HCT116 (cell line): Measurements from ENCODE around the gene RELB. TPM values are rescaled to one million over a fixed set of nuclear protein-coding genes. Genes with fewer than 3 reads are reported as not detected.

Experiments used
- ATAC-seq: fragments of 200-7000 bp; cut with Tn5 transposase; 2 replicates; pipeline ENCODE4 v1.9.1; 2020; ENCODE audit warnings: mild to moderate bottlenecking, moderate library complexity
- BruUV-seq: library from RNA; stranded (reverse); fragments of 400-500 nt; replicated peaks from 2 replicates; lab custom pipeline; 2021; lab: Mats Ljungman, UMichigan
- CTCF ChIA-PET: fragments of 300-600 bp; sonication (Branson Sonifier 250); formaldehyde crosslinking; loops from one replicate; lab custom pipeline; 2021; ENCODE audit warnings: antibody characterized with exemption; lab: Charles Lee
- POLR2A ChIA-PET: fragments of 300-600, 350-600 bp; sonication (Branson Sonifier 250); formaldehyde crosslinking; loops from one replicate; lab custom pipeline; 2021; ENCODE audit warnings: antibody characterized with exemption; lab: Charles Lee
- RAD21 ChIA-PET, 2 experiments: fragments of 300-600 bp; sonication (Branson Sonifier 250); formaldehyde crosslinking; loops; one replicate each; lab custom pipeline; 2023; ENCODE audit warnings: low total read pairs in 2 of 2; ENCODE audit not compliant: uncharacterized antibody in 2 of 2, unreplicated experiment in 2 of 2, low non-redundant PET in 1 of 2; lab: Charles Lee
- DNase-seq: peaks from one replicate; pipeline ENCODE4 v3.0.0-alpha.2; 2010; ENCODE audit warnings: low read depth, low spot score
- H2AFZ ChIP-seq: fragments of 200-600 bp; shearing (Covaris generic), sonication (generic); 2 replicates; pipeline ENCODE4 v1.6.1; 2017; ENCODE audit warnings: low read depth, mixed run types, mixed read lengths, antibody characterized with exemption, low read length; ENCODE audit not compliant: poor library complexity, severe bottlenecking
- H3K27ac ChIP-seq: 2 replicates; pipeline ENCODE4 v1.5.1; 2012; ENCODE audit warnings: low read depth, low read length
- H3K27me3 ChIP-seq: fragments of 200-600 bp; sonication (generic); 2 replicates; pipeline ENCODE4 v1.6.1; 2016; ENCODE audit warnings: mixed run types, low read length, mixed read lengths; ENCODE audit not compliant: insufficient read depth
- H3K36me3 ChIP-seq, 2 experiments: fragments of 200-500 bp in 1 of 2; fragments of 200-600 bp in 1 of 2; sonication (Bioruptor generic) in 1 of 2; sonication (generic) in 1 of 2; 2 replicates each; pipeline versions ENCODE4 v1.5.1 to v1.6.1; 2014 to 2016; ENCODE audit warnings: low read length in 2 of 2, inconsistent platforms in 1 of 2, mixed read lengths in 1 of 2, mixed run types in 1 of 2; ENCODE audit not compliant: insufficient read depth in 2 of 2, control insufficient read depth in 1 of 2
- H3K4me1 ChIP-seq, 2 experiments: fragments of 200-600 bp in 1 of 2; sonication (generic) in 1 of 2; 2 replicates each; pipeline versions ENCODE4 v1.5.1 to v1.6.1; 2012 to 2017; ENCODE audit warnings: low read length in 2 of 2, inconsistent platforms in 1 of 2, mild to moderate bottlenecking in 1 of 2, mixed read lengths in 1 of 2, mixed run types in 1 of 2, moderate library complexity in 1 of 2; ENCODE audit not compliant: insufficient read depth in 2 of 2, control insufficient read depth in 1 of 2
- H3K4me2 ChIP-seq: fragments of 200-600 bp; sonication (generic); 2 replicates; pipeline ENCODE4 v1.6.1; 2017; ENCODE audit warnings: mixed run types, low read length, mixed read lengths
- H3K4me3 ChIP-seq, 2 experiments: fragments of 200-600 bp in 1 of 2; sonication (generic) in 1 of 2; replicated peaks in 1 of 2; 2 replicates each; pipeline ENCODE4 v1.5.1; 2011 to 2016; ENCODE audit warnings: low read length in 2 of 2, control low read depth in 1 of 2, low read depth in 1 of 2, mild to moderate bottlenecking in 1 of 2, mixed read lengths in 1 of 2, mixed run types in 1 of 2
- H3K79me2 ChIP-seq: fragments of 200-600 bp; sonication (generic); 2 replicates; pipeline ENCODE4 v1.6.1; 2017; ENCODE audit warnings: mild to moderate bottlenecking, mixed run types, low read length, moderate library complexity, mixed read lengths; ENCODE audit not compliant: insufficient read depth
- H3K9ac ChIP-seq: fragments of 200-600 bp; sonication (generic); 2 replicates; pipeline ENCODE4 v1.6.1; 2016; ENCODE audit warnings: low read length, mixed read lengths
- H3K9me2 ChIP-seq: fragments of 200-600 bp; sonication (generic), shearing (Covaris generic); 2 replicates; pipeline ENCODE4 v1.6.1; 2017; ENCODE audit warnings: mixed run types, mild to moderate bottlenecking, moderate library complexity; ENCODE audit not compliant: insufficient read depth
- H3K9me3 ChIP-seq, 2 experiments: fragments of 200-500 bp in 1 of 2; fragments of 200-600 bp in 1 of 2; sonication (Bioruptor generic) in 1 of 2; sonication (generic) in 1 of 2; 2 replicates each; pipeline ENCODE4 v1.6.1; 2014 to 2017; ENCODE audit warnings: low read length in 2 of 2, mixed read lengths in 2 of 2, inconsistent platforms in 1 of 2, low read depth in 1 of 2, mild to moderate bottlenecking in 1 of 2, mixed run types in 1 of 2, moderate library complexity in 1 of 2; ENCODE audit not compliant: control insufficient read depth in 1 of 2, insufficient read depth in 1 of 2
- H4K20me1 ChIP-seq: fragments of 200-600 bp; sonication (generic), shearing (Covaris generic); 2 replicates; pipeline ENCODE4 v1.6.1; 2017; ENCODE audit warnings: mixed run types, mild to moderate bottlenecking, moderate library complexity; ENCODE audit not compliant: insufficient read depth
- CBX3 ChIP-seq: IDR thresholded peaks from 2 replicates; pipeline ENCODE4 v1.6.1; 2012; ENCODE audit warnings: low read depth
- ELF1 ChIP-seq: IDR thresholded peaks from 2 replicates; pipeline ENCODE4 v1.6.1; 2012; ENCODE audit warnings: low read depth, borderline replicate concordance
- EZH2 ChIP-seq: fragments of 200-600 bp; sonication (generic); IDR thresholded peaks from 2 replicates; pipeline ENCODE4 v1.6.1; 2017; ENCODE audit warnings: antibody characterized with exemption, mixed run types
- FOSL1 ChIP-seq: IDR thresholded peaks from 2 replicates; pipeline ENCODE4 v1.6.1; 2012; ENCODE audit warnings: low read depth
- POLR2A ChIP-seq: IDR thresholded peaks from 2 replicates; pipeline ENCODE4 v1.7.0; 2011; ENCODE audit warnings: borderline replicate concordance; ENCODE audit not compliant: insufficient read depth, insufficient read length; ENCODE audit errors: extremely low read depth
- RAD21 ChIP-seq: IDR thresholded peaks from 2 replicates; pipeline ENCODE4 v1.6.1; 2012; ENCODE audit warnings: low read depth, mild to moderate bottlenecking
- TCF7L2 ChIP-seq: IDR thresholded peaks from 2 replicates; pipeline ENCODE4 v1.7.0; 2011; ENCODE audit warnings: borderline replicate concordance, inconsistent platforms; ENCODE audit not compliant: insufficient read depth, insufficient read length; ENCODE audit errors: extremely low read depth
- YY1 ChIP-seq: IDR thresholded peaks from 2 replicates; pipeline ENCODE4 v1.6.1; 2011; ENCODE audit warnings: low read length, low read depth, moderate library complexity, mild to moderate bottlenecking; ENCODE audit not compliant: insufficient replicate concordance; ENCODE audit errors: extremely low read depth
- ZFX ChIP-seq: fragments of 450-650 bp; IDR thresholded peaks from 2 replicates; pipeline ENCODE4 v1.6.1; 2017
- ZNF274 ChIP-seq: fragments of 200-500 bp; sonication (Bioruptor generic); IDR thresholded peaks from 2 replicates; pipeline ENCODE4 v1.6.1; 2014; ENCODE audit warnings: mild to moderate bottlenecking, low read depth, low read length, inconsistent platforms
- intact Hi-C: fragments of 100-400 bp; cut with micrococcal nuclease; formaldehyde crosslinking; loops from 2 replicates; pipeline ENCODE4 v1.10.0; 2022
- total RNA-seq: library from RNA; stranded (reverse); gene quantifications from one replicate; pipeline ENCODE4 v1.2.1, GENCODE V29; 2021; ENCODE audit not compliant: unreplicated experiment
- TF ChIP-seq, protein P1 (sequence below): IDR thresholded peaks from 2 replicates; pipeline ENCODE4 v1.6.1; 2012
- TF ChIP-seq, protein P2 (sequence below): IDR thresholded peaks from 2 replicates; pipeline ENCODE4 v1.6.1; 2012; ENCODE audit warnings: low read depth
- TF ChIP-seq, protein P3 (sequence below): IDR thresholded peaks from 2 replicates; pipeline ENCODE4 v1.6.1; 2011; ENCODE audit warnings: mild to moderate bottlenecking, low read length, moderate library complexity; ENCODE audit not compliant: insufficient replicate concordance; ENCODE audit errors: extremely low read depth
- TF ChIP-seq, protein P4 (sequence below), 3 experiments: fragments of 200-600 bp in 1 of 3; sonication (generic) in 1 of 3; IDR thresholded peaks in 2 of 3; conservative IDR thresholded peaks in 1 of 3; 2 replicates each; pipeline ENCODE4 v1.5.1; 2012 to 2017; ENCODE audit warnings: low read depth in 2 of 3, low read length in 2 of 3, antibody characterized with exemption in 1 of 3, borderline replicate concordance in 1 of 3, control low read depth in 1 of 3, mild to moderate bottlenecking in 1 of 3, mixed read lengths in 1 of 3, mixed run types in 1 of 3, moderate library complexity in 1 of 3; ENCODE audit not compliant: insufficient read depth in 1 of 3

The RELB gene
- total RNA-seq, 1 experiment from 2014 or later: 12.9 TPM

DNA sequence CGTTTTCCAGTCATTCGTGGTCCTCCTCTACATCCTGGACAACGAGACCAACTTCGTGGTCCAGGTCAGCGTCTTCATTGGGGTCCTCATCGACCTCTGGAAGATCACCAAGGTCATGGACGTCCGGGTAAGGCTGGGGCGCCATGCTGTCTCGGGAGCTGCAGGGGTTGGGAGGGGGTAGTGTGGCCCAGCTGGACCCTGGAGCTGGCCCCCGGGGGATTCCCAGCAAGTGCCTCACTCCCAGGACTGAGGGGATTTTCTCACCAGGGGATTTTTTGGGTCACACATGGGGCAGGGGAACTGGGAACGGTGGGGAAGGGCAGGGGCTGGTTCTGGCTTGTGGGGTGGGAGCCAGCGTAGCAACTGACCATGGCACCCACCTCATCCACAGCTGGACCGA, 10.8 kb upstream of the RELB start:
- Histone ChIP-seq H2AFZ (no peak overlapping the region), H3K27me3 (no peaks in the 10 kb centered on the region), H4K20me1 (no peaks in the 10 kb centered on the region), H3K9me2 (no peaks in the 10 kb centered on the region), H3K79me2 (no peaks in the 10 kb centered on the region), H3K4me1 (no peaks in the 10 kb centered on the region), H3K4me3 (no peak overlapping the region), H3K9ac (no peak overlapping the region), H3K9me3 (no peaks in the 10 kb centered on the region), H3K36me3 (peaks cover 0 to 11% of the 10 kb centered on the region in 2 experiments; a peak in 2 of 4 replicates), H3K27ac (no peak overlapping the region), H3K4me2 (no peak overlapping the region)
- ATAC-seq (no peak), DNase-seq (no peak)
- TF ChIP-seq CBX3 (no peak), ZNF274 (no peak), FOSL1 (no peak), TCF7L2 (no peak), ELF1 (no peak), YY1 (no peak), ZFX (no peak), RAD21 (no peak), EZH2 (no peak), POLR2A (no peak)
- TF ChIP-seq, protein P1, sequence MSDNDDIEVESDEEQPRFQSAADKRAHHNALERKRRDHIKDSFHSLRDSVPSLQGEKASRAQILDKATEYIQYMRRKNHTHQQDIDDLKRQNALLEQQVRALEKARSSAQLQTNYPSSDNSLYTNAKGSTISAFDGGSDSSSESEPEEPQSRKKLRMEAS: no peak
- TF ChIP-seq, protein P2, sequence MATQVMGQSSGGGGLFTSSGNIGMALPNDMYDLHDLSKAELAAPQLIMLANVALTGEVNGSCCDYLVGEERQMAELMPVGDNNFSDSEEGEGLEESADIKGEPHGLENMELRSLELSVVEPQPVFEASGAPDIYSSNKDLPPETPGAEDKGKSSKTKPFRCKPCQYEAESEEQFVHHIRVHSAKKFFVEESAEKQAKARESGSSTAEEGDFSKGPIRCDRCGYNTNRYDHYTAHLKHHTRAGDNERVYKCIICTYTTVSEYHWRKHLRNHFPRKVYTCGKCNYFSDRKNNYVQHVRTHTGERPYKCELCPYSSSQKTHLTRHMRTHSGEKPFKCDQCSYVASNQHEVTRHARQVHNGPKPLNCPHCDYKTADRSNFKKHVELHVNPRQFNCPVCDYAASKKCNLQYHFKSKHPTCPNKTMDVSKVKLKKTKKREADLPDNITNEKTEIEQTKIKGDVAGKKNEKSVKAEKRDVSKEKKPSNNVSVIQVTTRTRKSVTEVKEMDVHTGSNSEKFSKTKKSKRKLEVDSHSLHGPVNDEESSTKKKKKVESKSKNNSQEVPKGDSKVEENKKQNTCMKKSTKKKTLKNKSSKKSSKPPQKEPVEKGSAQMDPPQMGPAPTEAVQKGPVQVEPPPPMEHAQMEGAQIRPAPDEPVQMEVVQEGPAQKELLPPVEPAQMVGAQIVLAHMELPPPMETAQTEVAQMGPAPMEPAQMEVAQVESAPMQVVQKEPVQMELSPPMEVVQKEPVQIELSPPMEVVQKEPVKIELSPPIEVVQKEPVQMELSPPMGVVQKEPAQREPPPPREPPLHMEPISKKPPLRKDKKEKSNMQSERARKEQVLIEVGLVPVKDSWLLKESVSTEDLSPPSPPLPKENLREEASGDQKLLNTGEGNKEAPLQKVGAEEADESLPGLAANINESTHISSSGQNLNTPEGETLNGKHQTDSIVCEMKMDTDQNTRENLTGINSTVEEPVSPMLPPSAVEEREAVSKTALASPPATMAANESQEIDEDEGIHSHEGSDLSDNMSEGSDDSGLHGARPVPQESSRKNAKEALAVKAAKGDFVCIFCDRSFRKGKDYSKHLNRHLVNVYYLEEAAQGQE: no peak
- TF ChIP-seq, protein P3, sequence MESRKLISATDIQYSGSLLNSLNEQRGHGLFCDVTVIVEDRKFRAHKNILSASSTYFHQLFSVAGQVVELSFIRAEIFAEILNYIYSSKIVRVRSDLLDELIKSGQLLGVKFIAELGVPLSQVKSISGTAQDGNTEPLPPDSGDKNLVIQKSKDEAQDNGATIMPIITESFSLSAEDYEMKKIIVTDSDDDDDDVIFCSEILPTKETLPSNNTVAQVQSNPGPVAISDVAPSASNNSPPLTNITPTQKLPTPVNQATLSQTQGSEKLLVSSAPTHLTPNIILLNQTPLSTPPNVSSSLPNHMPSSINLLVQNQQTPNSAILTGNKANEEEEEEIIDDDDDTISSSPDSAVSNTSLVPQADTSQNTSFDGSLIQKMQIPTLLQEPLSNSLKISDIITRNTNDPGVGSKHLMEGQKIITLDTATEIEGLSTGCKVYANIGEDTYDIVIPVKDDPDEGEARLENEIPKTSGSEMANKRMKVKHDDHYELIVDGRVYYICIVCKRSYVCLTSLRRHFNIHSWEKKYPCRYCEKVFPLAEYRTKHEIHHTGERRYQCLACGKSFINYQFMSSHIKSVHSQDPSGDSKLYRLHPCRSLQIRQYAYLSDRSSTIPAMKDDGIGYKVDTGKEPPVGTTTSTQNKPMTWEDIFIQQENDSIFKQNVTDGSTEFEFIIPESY: no peak
- TF ChIP-seq, protein P4, sequence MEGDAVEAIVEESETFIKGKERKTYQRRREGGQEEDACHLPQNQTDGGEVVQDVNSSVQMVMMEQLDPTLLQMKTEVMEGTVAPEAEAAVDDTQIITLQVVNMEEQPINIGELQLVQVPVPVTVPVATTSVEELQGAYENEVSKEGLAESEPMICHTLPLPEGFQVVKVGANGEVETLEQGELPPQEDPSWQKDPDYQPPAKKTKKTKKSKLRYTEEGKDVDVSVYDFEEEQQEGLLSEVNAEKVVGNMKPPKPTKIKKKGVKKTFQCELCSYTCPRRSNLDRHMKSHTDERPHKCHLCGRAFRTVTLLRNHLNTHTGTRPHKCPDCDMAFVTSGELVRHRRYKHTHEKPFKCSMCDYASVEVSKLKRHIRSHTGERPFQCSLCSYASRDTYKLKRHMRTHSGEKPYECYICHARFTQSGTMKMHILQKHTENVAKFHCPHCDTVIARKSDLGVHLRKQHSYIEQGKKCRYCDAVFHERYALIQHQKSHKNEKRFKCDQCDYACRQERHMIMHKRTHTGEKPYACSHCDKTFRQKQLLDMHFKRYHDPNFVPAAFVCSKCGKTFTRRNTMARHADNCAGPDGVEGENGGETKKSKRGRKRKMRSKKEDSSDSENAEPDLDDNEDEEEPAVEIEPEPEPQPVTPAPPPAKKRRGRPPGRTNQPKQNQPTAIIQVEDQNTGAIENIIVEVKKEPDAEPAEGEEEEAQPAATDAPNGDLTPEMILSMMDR (IDR thresholded peaks at IDR 0.05 in 2 of 3, conservative IDR thresholded peaks at IDR 0.05 in 1 of 3; ENCODE audit: borderline replicate concordance in 1 of 3, insufficient read depth in 1 of 3, low read depth in 2 of 3, low read length in 2 of 3): no peak
- intact Hi-C loops: no loop called here
- POLR2A ChIA-PET: interaction anchor here (0.6 kb wide), 1 partner anchor 55 kb away, joined by 3 read pairs; no protein-coding TSS in a partner anchor
- CTCF ChIA-PET: no interaction called here
- RAD21 ChIA-PET: no interaction called here
- no TSS peak for BruUV-seq
